HL-60 (cell line): ENCODE data around the gene SEBOX.

ENCODE experiments used
- DNase-seq, 2 experiments: peaks; one replicate each; pipeline ENCODE4 v3.0.0-alpha.2; 2010 to 2020; ENCODE audit warnings: low read depth in 1 of 2, low spot score in 1 of 2
- H3K27ac ChIP-seq: fragments of 250-450 bp; sonication (Bioruptor Pico); replicated peaks from 2 replicates; pipeline ENCODE4 v1.5.1; 2020; ENCODE audit warnings: mild to moderate bottlenecking, moderate library complexity
- H3K27me3 ChIP-seq: fragments of 250-450 bp; sonication (Bioruptor Pico); 2 replicates; pipeline ENCODE4 v1.5.1; 2021; ENCODE audit warnings: mild to moderate bottlenecking, moderate library complexity; ENCODE audit not compliant: insufficient read depth, poor library complexity, severe bottlenecking
- H3K4me3 ChIP-seq: replicated peaks from 2 replicates; pipeline ENCODE4 v1.5.1; 2011; ENCODE audit warnings: mild to moderate bottlenecking, control low read depth, low read length; ENCODE audit not compliant: insufficient read depth
- CTCF ChIP-seq: IDR thresholded peaks from one replicate; pipeline ENCODE4 v1.5.1; 2011; ENCODE audit warnings: low read length, control low read depth, inconsistent platforms; ENCODE audit not compliant: insufficient read depth
- GABPA ChIP-seq: IDR thresholded peaks from 2 replicates; pipeline ENCODE4 v1.6.1; 2012; ENCODE audit warnings: low read depth
- POLR2AphosphoS5 ChIP-seq: IDR thresholded peaks from 2 replicates; pipeline ENCODE4 v1.6.1; 2012; ENCODE audit warnings: low read depth
- SPI1 ChIP-seq: IDR thresholded peaks from 2 replicates; pipeline ENCODE4 v1.6.1; 2012; ENCODE audit warnings: low read depth, mild to moderate bottlenecking, borderline replicate concordance
- TF ChIP-seq, protein P1 (sequence below): IDR thresholded peaks from 2 replicates; pipeline ENCODE4 v1.6.1; 2012; ENCODE audit warnings: low read depth; ENCODE audit not compliant: insufficient replicate concordance

Gene SEBOX

GRCh38 chr17:28363186-28363585 lies 1.8 kb downstream of the SEBOX start:
- Histone ChIP-seq H3K27me3 (no peaks in the 10 kb centered on the region), H3K4me3 (no peak overlapping the region), H3K27ac (no peak overlapping the region)
- no peak for DNase-seq
- TF ChIP-seq CTCF = no peak
- no peak for TF ChIP-seq SPI1
- TF ChIP-seq POLR2AphosphoS5 = no peak
- TF ChIP-seq GABPA = no peak
- TF ChIP-seq, protein P1, sequence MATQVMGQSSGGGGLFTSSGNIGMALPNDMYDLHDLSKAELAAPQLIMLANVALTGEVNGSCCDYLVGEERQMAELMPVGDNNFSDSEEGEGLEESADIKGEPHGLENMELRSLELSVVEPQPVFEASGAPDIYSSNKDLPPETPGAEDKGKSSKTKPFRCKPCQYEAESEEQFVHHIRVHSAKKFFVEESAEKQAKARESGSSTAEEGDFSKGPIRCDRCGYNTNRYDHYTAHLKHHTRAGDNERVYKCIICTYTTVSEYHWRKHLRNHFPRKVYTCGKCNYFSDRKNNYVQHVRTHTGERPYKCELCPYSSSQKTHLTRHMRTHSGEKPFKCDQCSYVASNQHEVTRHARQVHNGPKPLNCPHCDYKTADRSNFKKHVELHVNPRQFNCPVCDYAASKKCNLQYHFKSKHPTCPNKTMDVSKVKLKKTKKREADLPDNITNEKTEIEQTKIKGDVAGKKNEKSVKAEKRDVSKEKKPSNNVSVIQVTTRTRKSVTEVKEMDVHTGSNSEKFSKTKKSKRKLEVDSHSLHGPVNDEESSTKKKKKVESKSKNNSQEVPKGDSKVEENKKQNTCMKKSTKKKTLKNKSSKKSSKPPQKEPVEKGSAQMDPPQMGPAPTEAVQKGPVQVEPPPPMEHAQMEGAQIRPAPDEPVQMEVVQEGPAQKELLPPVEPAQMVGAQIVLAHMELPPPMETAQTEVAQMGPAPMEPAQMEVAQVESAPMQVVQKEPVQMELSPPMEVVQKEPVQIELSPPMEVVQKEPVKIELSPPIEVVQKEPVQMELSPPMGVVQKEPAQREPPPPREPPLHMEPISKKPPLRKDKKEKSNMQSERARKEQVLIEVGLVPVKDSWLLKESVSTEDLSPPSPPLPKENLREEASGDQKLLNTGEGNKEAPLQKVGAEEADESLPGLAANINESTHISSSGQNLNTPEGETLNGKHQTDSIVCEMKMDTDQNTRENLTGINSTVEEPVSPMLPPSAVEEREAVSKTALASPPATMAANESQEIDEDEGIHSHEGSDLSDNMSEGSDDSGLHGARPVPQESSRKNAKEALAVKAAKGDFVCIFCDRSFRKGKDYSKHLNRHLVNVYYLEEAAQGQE = no peak

GRCh38 chr17:28357901-28358197 lies 7.2 kb downstream of the SEBOX start:
- H3K27ac ChIP-seq = peak overlapping the region; percentile 86
- TF ChIP-seq GABPA = no peak
- no peak for TF ChIP-seq CTCF
- TF ChIP-seq POLR2AphosphoS5 = no peak
- no peak for TF ChIP-seq SPI1
- TF ChIP-seq, protein P1 = no peak
- no peak for DNase-seq

DNA sequence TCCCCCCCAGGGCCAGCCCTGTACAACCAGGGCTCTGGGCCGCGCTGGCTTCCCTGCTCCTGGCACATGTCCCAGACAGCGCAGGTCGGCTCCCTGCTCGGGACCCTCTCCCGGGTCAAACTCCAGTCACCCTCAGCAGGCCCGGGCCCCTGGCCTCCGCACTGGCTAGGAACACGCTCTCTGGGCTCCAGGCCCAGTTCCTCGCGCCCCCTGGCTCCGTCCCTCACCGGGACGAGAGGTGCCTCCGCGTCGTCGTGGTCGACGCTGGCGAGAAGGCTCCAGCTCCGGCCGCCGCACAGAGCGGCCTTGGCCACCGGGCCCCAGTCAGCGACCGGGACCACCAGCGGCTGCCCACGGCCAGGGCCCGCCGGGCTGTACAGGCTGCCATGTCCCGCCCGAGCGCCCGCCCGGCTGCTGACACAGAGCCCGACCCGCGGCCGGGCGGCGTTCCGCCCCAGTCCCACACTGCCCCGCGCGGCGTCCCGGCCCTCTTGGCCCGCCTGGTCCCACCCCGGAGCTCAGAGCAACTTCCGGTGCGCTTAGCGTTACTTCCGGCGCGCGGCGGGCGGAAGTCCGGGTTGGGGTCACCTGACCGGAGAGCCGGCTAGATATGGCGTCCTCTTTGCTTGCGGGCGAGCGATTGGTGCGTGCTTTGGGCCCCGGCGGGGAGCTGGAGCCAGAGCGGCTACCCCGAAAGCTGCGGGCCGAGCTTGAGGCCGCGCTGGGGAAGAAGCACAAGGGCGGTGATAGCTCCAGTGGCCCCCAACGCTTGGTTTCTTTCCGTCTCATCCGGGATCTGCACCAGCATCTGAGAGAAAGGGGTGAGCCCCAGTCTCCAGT lies 7.7 kb downstream of the SEBOX start, which contains the start of gene POLDIP2:
Gene POLDIP2, minus strand, starts transcription at position 467 of the 840 bp plus-strand sequence. Its CDS starts 79 bp downstream, at position 388.
- Histone ChIP-seq H3K4me3 (peak within 1 kb of the TSS; percentile 91), H3K27ac (peak within 1 kb of the TSS; percentile 86), H3K27me3 (no peaks in the 10 kb centered on the region)
- TF ChIP-seq POLR2AphosphoS5 (peak; percentile 86), CTCF (no peak), GABPA (peak; percentile 99), SPI1 (peak; percentile 69)
- TF ChIP-seq, protein P1 = peak; percentile 58
- DNase-seq = peak; percentile 84 to 95

More at GRCh38 chr17:28357901-28358197, 7.2 kb downstream of the SEBOX start:
- no peaks in the 10 kb centered on the region for H3K27me3 ChIP-seq
- H3K4me3 ChIP-seq = peak overlapping the region; percentile 70
